Measurements from ENCODE around the gene KCNQ1. TPM values are rescaled to one million over a fixed set of nuclear protein-coding genes. Genes with fewer than 3 reads are reported as not detected.

The KCNQ1 gene, protein sequence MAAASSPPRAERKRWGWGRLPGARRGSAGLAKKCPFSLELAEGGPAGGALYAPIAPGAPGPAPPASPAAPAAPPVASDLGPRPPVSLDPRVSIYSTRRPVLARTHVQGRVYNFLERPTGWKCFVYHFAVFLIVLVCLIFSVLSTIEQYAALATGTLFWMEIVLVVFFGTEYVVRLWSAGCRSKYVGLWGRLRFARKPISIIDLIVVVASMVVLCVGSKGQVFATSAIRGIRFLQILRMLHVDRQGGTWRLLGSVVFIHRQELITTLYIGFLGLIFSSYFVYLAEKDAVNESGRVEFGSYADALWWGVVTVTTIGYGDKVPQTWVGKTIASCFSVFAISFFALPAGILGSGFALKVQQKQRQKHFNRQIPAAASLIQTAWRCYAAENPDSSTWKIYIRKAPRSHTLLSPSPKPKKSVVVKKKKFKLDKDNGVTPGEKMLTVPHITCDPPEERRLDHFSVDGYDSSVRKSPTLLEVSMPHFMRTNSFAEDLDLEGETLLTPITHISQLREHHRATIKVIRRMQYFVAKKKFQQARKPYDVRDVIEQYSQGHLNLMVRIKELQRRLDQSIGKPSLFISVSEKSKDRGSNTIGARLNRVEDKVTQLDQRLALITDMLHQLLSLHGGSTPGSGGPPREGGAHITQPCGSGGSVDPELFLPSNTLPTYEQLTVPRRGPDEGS
- total RNA-seq (ENCODE audit: insufficient read depth, low replicate concordance): 7.9 TPM

GRCh38 chr11:2444821-2445745, at the start of gene KCNQ1:
Gene KCNQ1, plus strand, starts transcription at chr11:2445008. Its CDS starts 91 bp downstream, at chr11:2445099.
- no peak for DNase-seq (ENCODE audit: low spot score)

DNA sequence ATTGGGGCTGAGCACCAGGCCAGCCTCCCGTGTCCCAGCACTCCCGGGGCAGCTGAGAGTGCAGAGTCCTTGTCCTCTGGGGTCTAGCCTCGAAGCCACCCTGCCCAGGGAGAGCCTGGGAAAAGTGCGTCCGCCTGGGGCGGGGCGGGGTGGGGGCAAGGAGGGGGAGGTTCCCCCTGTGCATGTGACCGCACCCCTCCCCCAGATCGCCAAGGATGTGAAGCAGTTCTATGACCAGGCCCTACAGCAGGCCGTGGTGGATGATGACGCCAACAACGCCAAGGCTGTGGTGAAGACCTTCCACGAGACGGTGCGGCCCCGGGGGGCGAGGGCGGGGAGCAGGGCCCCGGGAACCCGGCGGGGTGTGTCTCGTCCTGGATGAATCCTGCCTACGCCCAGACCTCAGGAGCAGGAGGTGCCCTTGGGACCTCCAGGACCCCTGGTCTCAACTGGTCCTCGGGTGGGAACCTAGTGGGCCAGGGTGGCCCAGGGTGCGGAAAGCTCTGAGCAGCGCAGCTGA, 49.5 kb upstream of the KCNQ1 start:
- DNase-seq (ENCODE audit: low spot score): no peak

GRCh38 chr11:2395856-2396255, 49.0 kb upstream of the KCNQ1 start:
- DNase-seq (ENCODE audit: low spot score): no peak

DNA sequence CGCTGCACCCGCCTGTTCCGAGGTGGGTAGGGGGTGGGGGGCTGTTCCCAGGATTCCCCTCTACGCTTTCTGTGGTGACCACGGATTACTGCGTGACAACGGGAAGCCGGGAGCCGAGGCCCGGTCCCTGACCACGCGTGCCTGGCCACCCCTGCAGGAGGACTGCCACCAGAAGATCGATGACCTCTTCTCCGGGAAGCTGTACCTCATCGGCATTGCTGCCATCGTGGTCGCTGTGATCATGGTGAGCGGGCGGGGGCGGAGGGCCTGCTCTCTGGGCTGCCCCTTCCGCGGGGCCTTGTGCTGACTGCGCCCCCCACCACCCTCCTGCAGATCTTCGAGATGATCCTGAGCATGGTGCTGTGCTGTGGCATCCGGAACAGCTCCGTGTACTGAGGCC, 48.3 kb upstream of the KCNQ1 start:
- no peak for DNase-seq (ENCODE audit: low spot score)

- DNase-seq (ENCODE audit: low spot score): no peak
Measured at GRCh38 chr11:2397005-2397404, 47.8 kb upstream of the KCNQ1 start.

DNA sequence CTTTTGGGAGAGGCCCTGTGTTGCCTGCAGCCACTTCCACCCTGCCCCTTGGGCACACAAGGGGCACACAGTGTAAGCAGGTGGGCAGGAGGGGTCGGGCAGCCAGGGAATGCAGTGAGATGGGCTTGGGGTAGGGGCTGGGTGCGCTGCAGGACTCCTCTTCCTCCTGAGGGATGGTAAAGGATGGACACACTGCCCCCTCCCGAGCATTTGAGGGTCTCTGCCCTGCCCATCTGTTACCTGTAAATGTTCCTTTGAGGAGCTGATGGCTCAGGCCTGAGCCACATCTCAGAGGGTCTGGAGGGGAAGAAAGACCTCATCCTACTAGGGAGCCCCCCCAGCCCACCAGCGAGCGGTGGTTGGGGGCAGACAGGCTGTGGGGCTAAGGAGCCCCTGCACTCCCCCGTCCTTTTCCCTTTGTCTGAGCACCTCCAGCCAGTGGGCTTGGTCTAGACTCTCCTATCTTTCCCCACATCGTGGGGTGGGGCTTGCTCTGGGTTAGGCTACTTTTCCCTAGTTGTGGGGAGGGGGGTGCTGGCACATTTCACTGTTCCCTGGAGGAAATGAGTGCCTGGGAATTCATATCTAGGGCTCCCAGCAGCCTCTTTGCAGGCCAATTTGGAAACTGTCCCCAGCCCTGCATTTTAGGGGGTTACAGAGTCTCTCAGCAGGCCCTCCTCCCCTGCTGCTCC, 46.0 kb upstream of the KCNQ1 start:
- DNase-seq (ENCODE audit: low spot score): no peak

- DNase-seq (ENCODE audit: low spot score): no peak
Measured at GRCh38 chr11:2399488-2400068, 45.2 kb upstream of the KCNQ1 start.

DNA sequence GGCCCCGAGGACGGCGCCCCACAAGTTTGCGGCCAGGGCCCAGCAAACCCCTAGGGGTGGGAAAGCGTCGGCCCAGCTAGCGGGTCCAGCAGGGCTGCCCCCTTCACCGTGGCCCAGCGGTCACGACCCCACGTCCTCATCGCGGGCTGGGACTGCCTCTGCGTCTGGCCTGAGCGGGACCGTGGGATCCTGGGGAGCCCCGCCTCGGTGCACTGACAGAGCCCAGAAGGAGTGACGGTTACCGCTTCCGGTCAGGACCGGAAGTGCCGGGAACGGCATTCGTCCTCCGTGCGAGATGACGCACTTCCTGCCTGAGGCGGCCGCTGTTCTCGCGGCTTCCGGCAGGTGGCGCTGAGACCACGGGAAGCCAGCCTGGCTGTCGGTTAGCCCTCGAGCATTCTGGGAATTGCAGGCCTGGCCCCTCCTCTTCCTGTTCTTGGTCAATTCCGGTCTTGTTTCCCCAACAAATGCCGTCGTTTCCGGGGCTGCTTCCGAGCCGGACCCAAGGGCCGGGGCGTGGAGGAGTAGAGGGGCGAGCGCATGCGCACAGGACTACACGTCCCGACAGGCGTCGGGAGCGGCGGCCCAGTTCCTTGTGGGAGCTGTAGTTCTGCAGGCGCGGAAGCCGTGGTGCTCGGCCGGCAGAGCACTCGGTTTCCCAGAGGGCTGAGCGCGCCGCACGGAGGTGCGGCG, 44.6 kb upstream of the KCNQ1 start, which contains the start of gene TSSC4:
Gene TSSC4 (plus strand): TSS at position 682 of the 693 bp plus-strand sequence. CDS start 1,884 bp downstream, outside the sequence.
- peak; percentile 100 for DNase-seq (ENCODE audit: low spot score)

DNA sequence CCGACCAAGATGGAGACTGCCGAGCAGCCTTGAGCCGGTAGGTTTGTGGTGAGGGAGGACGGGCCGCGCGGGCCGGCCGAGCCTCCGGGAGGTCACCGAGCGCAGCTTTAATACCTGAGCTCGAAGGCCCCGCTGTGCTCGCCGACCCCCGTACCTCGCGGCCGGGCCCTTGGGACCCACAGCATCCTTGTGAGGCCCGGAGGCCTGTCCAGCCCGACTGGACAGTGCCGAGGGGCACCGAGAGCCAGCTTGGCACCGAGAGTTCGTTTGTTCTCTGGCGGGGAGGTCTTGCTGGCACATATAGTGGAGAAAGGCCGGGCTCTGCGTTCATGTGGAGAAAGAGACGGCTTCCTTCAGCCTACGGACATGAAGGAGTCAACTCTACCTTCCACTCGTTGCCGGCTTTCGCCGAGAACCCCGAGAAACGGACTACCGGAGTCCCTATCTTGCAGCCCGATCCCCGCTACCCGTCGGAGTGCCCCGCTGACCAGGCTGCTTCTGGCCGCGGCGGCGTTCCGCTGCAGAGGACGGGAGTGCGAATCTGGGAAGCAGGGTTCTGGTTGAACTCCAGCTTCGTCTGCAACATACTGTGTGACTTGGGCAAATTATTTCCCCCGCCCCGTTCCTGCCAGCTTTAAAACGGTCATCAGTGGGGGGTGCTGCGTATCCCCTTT, 43.9 kb upstream of the KCNQ1 start:
- DNase-seq (ENCODE audit: low spot score): peak; percentile 17

DNA sequence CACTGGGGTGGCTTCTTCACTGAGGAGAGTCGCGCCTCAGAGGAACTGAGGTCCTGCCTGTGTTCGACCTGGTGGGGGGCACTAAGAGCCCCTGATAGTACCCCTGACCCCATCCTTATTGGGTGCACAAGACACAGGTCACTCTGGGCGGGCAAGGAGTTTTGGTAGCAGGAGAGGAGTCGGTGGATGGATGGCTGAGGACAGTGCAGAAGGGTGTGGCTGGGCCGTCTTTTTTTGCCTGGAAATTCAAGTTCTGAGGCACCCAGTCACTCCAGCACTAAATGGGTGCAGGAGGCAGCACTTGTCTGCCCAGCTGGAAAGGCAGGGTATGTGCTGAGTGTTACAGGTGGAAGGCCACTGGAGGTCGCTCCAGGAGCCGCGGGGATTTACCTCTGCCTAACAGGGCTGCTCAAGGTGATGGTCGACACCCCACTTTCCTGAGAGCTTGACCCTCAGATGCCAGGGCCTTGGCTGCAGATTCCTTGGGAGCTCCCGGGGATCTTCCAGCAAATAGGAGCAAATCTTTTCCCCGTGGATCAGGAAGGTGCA, 43.3 kb upstream of the KCNQ1 start:
- DNase-seq (ENCODE audit: low spot score): no peak

- DNase-seq (ENCODE audit: low spot score): no peak
Measured at GRCh38 chr11:2402106-2402505, 42.7 kb upstream of the KCNQ1 start.

DNA sequence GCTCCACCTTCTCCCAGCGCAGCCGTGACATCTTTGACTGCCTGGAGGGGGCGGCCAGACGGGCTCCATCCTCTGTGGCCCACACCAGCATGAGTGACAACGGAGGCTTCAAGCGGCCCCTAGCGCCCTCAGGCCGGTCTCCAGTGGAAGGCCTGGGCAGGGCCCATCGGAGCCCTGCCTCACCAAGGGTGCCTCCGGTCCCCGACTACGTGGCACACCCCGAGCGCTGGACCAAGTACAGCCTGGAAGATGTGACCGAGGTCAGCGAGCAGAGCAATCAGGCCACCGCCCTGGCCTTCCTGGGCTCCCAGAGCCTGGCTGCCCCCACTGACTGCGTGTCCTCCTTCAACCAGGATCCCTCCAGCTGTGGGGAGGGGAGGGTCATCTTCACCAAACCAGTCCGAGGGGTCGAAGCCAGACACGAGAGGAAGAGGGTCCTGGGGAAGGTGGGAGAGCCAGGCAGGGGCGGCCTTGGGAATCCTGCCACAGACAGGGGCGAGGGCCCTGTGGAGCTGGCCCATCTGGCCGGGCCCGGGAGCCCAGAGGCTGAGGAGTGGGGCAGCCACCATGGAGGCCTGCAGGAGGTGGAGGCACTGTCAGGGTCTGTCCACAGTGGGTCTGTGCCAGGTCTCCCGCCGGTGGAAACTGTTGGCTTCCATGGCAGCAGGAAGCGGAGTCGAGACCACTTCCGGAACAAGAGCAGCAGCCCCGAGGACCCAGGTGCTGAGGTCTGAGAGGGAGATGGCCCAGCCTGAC, 41.7 kb upstream of the KCNQ1 start:
- no peak for DNase-seq (ENCODE audit: low spot score)

DNA sequence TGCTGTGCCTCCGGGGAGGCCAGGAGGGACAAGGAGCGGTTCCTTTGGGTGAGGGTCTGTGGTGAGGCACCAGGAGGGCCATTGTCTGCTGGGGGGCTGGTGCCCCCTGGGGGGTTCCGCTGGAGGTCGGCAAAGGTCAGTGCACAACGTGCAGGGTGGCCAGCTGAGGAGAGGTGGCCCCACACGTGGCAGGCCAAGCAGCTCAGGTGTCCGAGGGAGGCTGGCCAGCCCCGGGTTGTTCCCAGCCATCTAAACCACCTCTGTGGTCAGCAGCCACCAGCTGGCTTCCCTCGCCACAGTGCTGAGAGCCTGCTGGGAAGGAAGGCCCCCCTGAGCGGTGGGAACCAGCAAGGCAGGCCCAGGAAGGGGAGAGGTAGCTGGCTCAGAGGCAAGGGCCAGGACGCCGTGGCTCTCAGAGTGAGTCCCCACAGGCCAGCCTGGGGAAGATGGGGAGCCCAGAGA, 40.0 kb upstream of the KCNQ1 start:
- DNase-seq (ENCODE audit: low spot score): no peak

DNA sequence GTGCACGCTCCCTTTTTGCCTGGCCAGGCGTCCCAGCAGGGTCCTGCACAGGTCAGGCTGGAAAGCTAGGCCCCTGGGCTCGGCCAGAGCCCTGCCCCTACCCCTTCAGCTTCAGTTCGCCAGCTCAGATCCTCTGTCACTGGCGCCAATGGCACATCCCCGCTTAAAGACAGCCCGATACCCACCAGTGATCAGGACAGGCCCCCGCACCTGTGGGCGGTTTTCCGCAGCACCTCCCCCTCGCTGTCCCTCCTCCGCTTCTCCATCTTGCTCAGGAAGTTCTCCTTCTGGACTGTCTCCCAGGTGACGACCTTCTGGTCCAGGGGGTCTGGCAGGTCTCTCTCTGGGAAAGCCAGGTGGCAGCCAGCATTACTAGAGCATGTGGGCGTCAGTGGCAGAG, 38.4 kb upstream of the KCNQ1 start:
- no peak for DNase-seq (ENCODE audit: low spot score)

DNA sequence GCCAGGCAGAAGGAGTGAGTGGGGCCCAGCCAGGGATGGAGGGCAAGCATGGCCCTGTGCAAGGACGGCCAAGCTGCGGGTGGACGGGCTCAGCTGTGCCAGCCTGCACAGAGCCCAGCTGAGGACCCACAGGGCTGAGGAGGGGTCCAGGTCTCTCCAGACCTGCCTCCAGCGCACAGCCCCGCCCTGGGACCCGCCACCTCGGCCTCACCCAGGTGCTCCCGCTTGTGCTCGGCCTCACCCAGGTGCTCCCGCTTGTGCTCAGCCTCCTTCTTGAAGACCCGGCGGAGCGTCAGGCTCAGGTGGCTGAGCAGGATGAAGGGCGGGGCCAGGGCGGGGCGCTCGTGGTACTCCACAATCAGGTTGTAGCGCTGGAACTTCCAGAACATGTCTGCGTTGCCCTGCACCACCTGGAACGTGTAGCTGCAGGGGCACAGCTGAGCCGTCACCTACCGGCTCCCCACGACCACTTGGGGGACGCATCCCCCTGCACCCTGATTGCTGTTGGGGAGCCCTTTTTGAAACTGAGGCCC, 37.9 kb upstream of the KCNQ1 start:
- DNase-seq (ENCODE audit: low spot score): no peak

DNA sequence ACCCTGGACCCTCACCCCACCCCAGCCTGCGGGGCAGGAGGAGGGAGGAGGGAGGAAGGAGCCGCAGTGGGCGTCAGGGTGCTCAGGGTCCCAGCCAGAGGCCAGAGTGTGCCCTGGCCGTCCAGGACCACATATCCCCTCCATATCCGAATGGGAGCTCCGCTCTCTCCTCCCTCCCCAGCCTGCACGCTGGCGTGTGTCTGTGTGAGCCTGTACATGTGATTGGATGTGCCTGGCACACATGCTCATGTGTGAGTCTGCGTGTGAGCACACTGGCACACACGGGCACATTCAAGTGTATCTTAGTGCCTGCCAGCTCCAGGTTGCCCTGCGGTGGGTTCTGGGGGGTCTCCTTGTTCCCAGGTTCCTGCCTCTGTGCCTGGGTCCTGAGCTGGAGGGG, 36.1 kb upstream of the KCNQ1 start:
- peak; percentile 11 for DNase-seq (ENCODE audit: low spot score)

GRCh38 chr11:2409126-2409525, 35.7 kb upstream of the KCNQ1 start:
- DNase-seq (ENCODE audit: low spot score): peak; percentile 63

Data from umbilical cord (tissue), 2 donors.